ENCODE results near the gene PNO1.

The PNO1 gene

GRCh38 chr2:68155618-68156017 is 2.1 kb upstream of the PNO1 start:
- Histone ChIP-seq H3K4me3 (ENCODE audit: low read depth in 1 of 5, low read length in 5 of 5) (no peak overlapping the region), H3K27ac (ENCODE audit: low read depth, low read length) (no peak overlapping the region), H3K4me1 (ENCODE audit: control insufficient read depth in 5 of 5, insufficient read depth in 5 of 5, low read length in 5 of 5) (peaks cover 3 to 49% (median 41%) of the 10 kb centered on the region in 5 donors), H3K36me3 (ENCODE audit: control insufficient read depth in 5 of 5, insufficient read depth in 5 of 5, low read length in 5 of 5) (peaks cover 0 to 5% (median 4%) of the 10 kb centered on the region in 5 donors), H3K9ac (ENCODE audit: low read length in 5 of 5) (no peak overlapping the region), H3K27me3 (ENCODE audit: control insufficient read depth in 5 of 5, insufficient read depth in 4 of 5, low read length in 5 of 5) (no peaks in the 10 kb centered on the region), H3K9me3 (ENCODE audit: control insufficient read depth in 5 of 5, low read length in 5 of 5) (no peaks in the 10 kb centered on the region)

- Histone ChIP-seq H3K9me3 (ENCODE audit: control insufficient read depth in 5 of 5, low read length in 5 of 5) (no peaks in the 10 kb centered on the region), H3K4me1 (ENCODE audit: control insufficient read depth in 5 of 5, insufficient read depth in 5 of 5, low read length in 5 of 5) (peaks cover 3 to 42% (median 41%) of the 10 kb centered on the region in 5 donors), H3K9ac (ENCODE audit: low read length in 5 of 5) (peak overlapping the region in 4 of 5 donors; percentile 70 to 97 (median 92))
These were observed 1.3 kb upstream of the PNO1 start for GRCh38 chr2:68156419-68156818.

GRCh38 chr2:68157002-68157401 is 686 bp upstream of the PNO1 start:
- peak overlapping the region; percentile 70 to 97 (median 92) for H3K9ac ChIP-seq (ENCODE audit: low read length in 5 of 5)
- no peaks in the 10 kb centered on the region for H3K9me3 ChIP-seq (ENCODE audit: control insufficient read depth in 5 of 5, low read length in 5 of 5)
- peak overlapping the region; percentile 90 to 99 (median 99) for H3K4me3 ChIP-seq (ENCODE audit: low read depth in 1 of 5, low read length in 5 of 5)
- H3K36me3 ChIP-seq (ENCODE audit: control insufficient read depth in 5 of 5, insufficient read depth in 5 of 5, low read length in 5 of 5): peaks cover 4 to 17% (median 12%) of the 10 kb centered on the region in 5 donors
- H3K27me3 ChIP-seq (ENCODE audit: control insufficient read depth in 5 of 5, insufficient read depth in 4 of 5, low read length in 5 of 5): no peaks in the 10 kb centered on the region
- H3K4me1 ChIP-seq (ENCODE audit: control insufficient read depth in 5 of 5, insufficient read depth in 5 of 5, low read length in 5 of 5): peaks cover 3 to 41% (median 41%) of the 10 kb centered on the region in 5 donors
- H3K27ac ChIP-seq (ENCODE audit: low read depth, low read length): peak overlapping the region; percentile 99

More at GRCh38 chr2:68156419-68156818, 1.3 kb upstream of the PNO1 start:
- Histone ChIP-seq H3K27me3 (ENCODE audit: control insufficient read depth in 5 of 5, insufficient read depth in 4 of 5, low read length in 5 of 5) (no peaks in the 10 kb centered on the region), H3K4me3 (ENCODE audit: low read depth in 1 of 5, low read length in 5 of 5) (peak overlapping the region; percentile 90 to 99 (median 99)), H3K36me3 (ENCODE audit: control insufficient read depth in 5 of 5, insufficient read depth in 5 of 5, low read length in 5 of 5) (peaks cover 0 to 11% (median 7%) of the 10 kb centered on the region in 5 donors), H3K27ac (ENCODE audit: low read depth, low read length) (peak overlapping the region; percentile 99)

GRCh38 chr2:68158134-68158447 is 403 bp downstream of the PNO1 start:
- no peaks in the 10 kb centered on the region for H3K9me3 ChIP-seq (ENCODE audit: control insufficient read depth in 5 of 5, low read length in 5 of 5)
- H3K9ac ChIP-seq (ENCODE audit: low read length in 5 of 5): peak overlapping the region; percentile 70 to 97 (median 92)
- H3K27ac ChIP-seq (ENCODE audit: low read depth, low read length): peak overlapping the region; percentile 99
- peaks cover 12 to 28% (median 21%) of the 10 kb centered on the region in 5 donors for H3K36me3 ChIP-seq (ENCODE audit: control insufficient read depth in 5 of 5, insufficient read depth in 5 of 5, low read length in 5 of 5)
- H3K4me3 ChIP-seq (ENCODE audit: low read depth in 1 of 5, low read length in 5 of 5): peak overlapping the region; percentile 84 to 99 (median 97)
- H3K27me3 ChIP-seq (ENCODE audit: control insufficient read depth in 5 of 5, insufficient read depth in 4 of 5, low read length in 5 of 5): no peaks in the 10 kb centered on the region
- H3K4me1 ChIP-seq (ENCODE audit: control insufficient read depth in 5 of 5, insufficient read depth in 5 of 5, low read length in 5 of 5): peaks cover 3 to 36% (median 33%) of the 10 kb centered on the region in 5 donors

GRCh38 chr2:68163641-68164040 is 6.0 kb downstream of the PNO1 start:
- Histone ChIP-seq H3K4me1 (ENCODE audit: control insufficient read depth in 5 of 5, insufficient read depth in 5 of 5, low read length in 5 of 5) (peaks cover 0 to 10% (median 7%) of the 10 kb centered on the region in 5 donors), H3K9ac (ENCODE audit: low read length in 5 of 5) (no peak overlapping the region), H3K27me3 (ENCODE audit: control insufficient read depth in 5 of 5, insufficient read depth in 4 of 5, low read length in 5 of 5) (no peaks in the 10 kb centered on the region), H3K36me3 (ENCODE audit: control insufficient read depth in 5 of 5, insufficient read depth in 5 of 5, low read length in 5 of 5) (peaks cover 19 to 60% (median 26%) of the 10 kb centered on the region in 5 donors), H3K9me3 (ENCODE audit: control insufficient read depth in 5 of 5, low read length in 5 of 5) (no peaks in the 10 kb centered on the region), H3K27ac (ENCODE audit: low read depth, low read length) (no peak overlapping the region), H3K4me3 (ENCODE audit: low read depth in 1 of 5, low read length in 5 of 5) (no peak overlapping the region)

GRCh38 chr2:68167186-68167585 is 9.5 kb downstream of the PNO1 start:
- Histone ChIP-seq H3K9me3 (ENCODE audit: control insufficient read depth in 5 of 5, low read length in 5 of 5) (no peaks in the 10 kb centered on the region), H3K27ac (ENCODE audit: low read depth, low read length) (no peak overlapping the region), H3K27me3 (ENCODE audit: control insufficient read depth in 5 of 5, insufficient read depth in 4 of 5, low read length in 5 of 5) (no peaks in the 10 kb centered on the region), H3K36me3 (ENCODE audit: control insufficient read depth in 5 of 5, insufficient read depth in 5 of 5, low read length in 5 of 5) (peaks cover 15 to 51% (median 20%) of the 10 kb centered on the region in 5 donors), H3K4me1 (ENCODE audit: control insufficient read depth in 5 of 5, insufficient read depth in 5 of 5, low read length in 5 of 5) (no peaks in the 10 kb centered on the region), H3K4me3 (ENCODE audit: low read depth in 1 of 5, low read length in 5 of 5) (no peak overlapping the region), H3K9ac (ENCODE audit: low read length in 5 of 5) (no peak overlapping the region)

GRCh38 chr2:68169308-68169707 is 11.6 kb downstream of the PNO1 start:
- H3K9me3 ChIP-seq (ENCODE audit: control insufficient read depth in 5 of 5, low read length in 5 of 5): no peaks in the 10 kb centered on the region
- H3K36me3 ChIP-seq (ENCODE audit: control insufficient read depth in 5 of 5, insufficient read depth in 5 of 5, low read length in 5 of 5): peaks cover 11 to 30% (median 14%) of the 10 kb centered on the region in 5 donors
- H3K9ac ChIP-seq (ENCODE audit: low read length in 5 of 5): no peak overlapping the region
- no peak overlapping the region for H3K27ac ChIP-seq (ENCODE audit: low read depth, low read length)
- H3K4me1 ChIP-seq (ENCODE audit: control insufficient read depth in 5 of 5, insufficient read depth in 5 of 5, low read length in 5 of 5): peaks cover 0 to 3% (median 0%) of the 10 kb centered on the region in 5 donors
- no peak overlapping the region for H3K4me3 ChIP-seq (ENCODE audit: low read depth in 1 of 5, low read length in 5 of 5)
- H3K27me3 ChIP-seq (ENCODE audit: control insufficient read depth in 5 of 5, insufficient read depth in 4 of 5, low read length in 5 of 5): no peaks in the 10 kb centered on the region

GRCh38 chr2:68171146-68171545 is 13.5 kb downstream of the PNO1 start:
- Histone ChIP-seq H3K4me1 (ENCODE audit: control insufficient read depth in 5 of 5, insufficient read depth in 5 of 5, low read length in 5 of 5) (peaks cover 0 to 3% (median 0%) of the 10 kb centered on the region in 5 donors), H3K9ac (ENCODE audit: low read length in 5 of 5) (no peak overlapping the region), H3K36me3 (ENCODE audit: control insufficient read depth in 5 of 5, insufficient read depth in 5 of 5, low read length in 5 of 5) (peaks cover 11 to 32% (median 18%) of the 10 kb centered on the region in 5 donors), H3K4me3 (ENCODE audit: low read depth in 1 of 5, low read length in 5 of 5) (no peak overlapping the region), H3K9me3 (ENCODE audit: control insufficient read depth in 5 of 5, low read length in 5 of 5) (no peaks in the 10 kb centered on the region), H3K27me3 (ENCODE audit: control insufficient read depth in 5 of 5, insufficient read depth in 4 of 5, low read length in 5 of 5) (no peaks in the 10 kb centered on the region), H3K27ac (ENCODE audit: low read depth, low read length) (no peak overlapping the region)

GRCh38 chr2:68171684-68172083 is 14.0 kb downstream of the PNO1 start:
- H3K4me3 ChIP-seq (ENCODE audit: low read depth in 1 of 5, low read length in 5 of 5): no peak overlapping the region
- H3K4me1 ChIP-seq (ENCODE audit: control insufficient read depth in 5 of 5, insufficient read depth in 5 of 5, low read length in 5 of 5): peaks cover 0 to 3% (median 0%) of the 10 kb centered on the region in 5 donors
- H3K27me3 ChIP-seq (ENCODE audit: control insufficient read depth in 5 of 5, insufficient read depth in 4 of 5, low read length in 5 of 5): no peaks in the 10 kb centered on the region
- no peak overlapping the region for H3K9ac ChIP-seq (ENCODE audit: low read length in 5 of 5)
- no peak overlapping the region for H3K27ac ChIP-seq (ENCODE audit: low read depth, low read length)
- H3K36me3 ChIP-seq (ENCODE audit: control insufficient read depth in 5 of 5, insufficient read depth in 5 of 5, low read length in 5 of 5): peaks cover 15 to 34% (median 16%) of the 10 kb centered on the region in 5 donors
- no peaks in the 10 kb centered on the region for H3K9me3 ChIP-seq (ENCODE audit: control insufficient read depth in 5 of 5, low read length in 5 of 5)

- no peak overlapping the region for H3K4me3 ChIP-seq (ENCODE audit: low read depth in 1 of 5, low read length in 5 of 5)
- peaks cover 13 to 33% (median 17%) of the 10 kb centered on the region in 5 donors for H3K36me3 ChIP-seq (ENCODE audit: control insufficient read depth in 5 of 5, insufficient read depth in 5 of 5, low read length in 5 of 5)
- no peaks in the 10 kb centered on the region for H3K27me3 ChIP-seq (ENCODE audit: control insufficient read depth in 5 of 5, insufficient read depth in 4 of 5, low read length in 5 of 5)
- H3K9ac ChIP-seq (ENCODE audit: low read length in 5 of 5): no peak overlapping the region
- no peaks in the 10 kb centered on the region for H3K9me3 ChIP-seq (ENCODE audit: control insufficient read depth in 5 of 5, low read length in 5 of 5)
- peaks cover 0 to 3% (median 0%) of the 10 kb centered on the region in 5 donors for H3K4me1 ChIP-seq (ENCODE audit: control insufficient read depth in 5 of 5, insufficient read depth in 5 of 5, low read length in 5 of 5)
- no peak overlapping the region for H3K27ac ChIP-seq (ENCODE audit: low read depth, low read length)
These were observed 14.8 kb downstream of the PNO1 start for GRCh38 chr2:68172521-68172920.
